ENCODE data around the gene STMP1. TPM values are rescaled to one million over a fixed set of nuclear protein-coding genes. Genes with fewer than 3 reads are reported as not detected.

Gene STMP1
- total and polyA plus RNA-seq, 2 of the 13 experiments (the other 11 are each of a cell fraction or from before 2014, with no cell fraction given), result 7.2 to 16.2 TPM

- TSS peak; percentile 48 for BruUV-seq (replicated peaks)
- POLR2A ChIA-PET, result no interaction called here
- TF ChIP-seq GMEB1 (CRISPR knock-in tag; IDR thresholded peaks at IDR 0.05; ENCODE audit: borderline replicate concordance) (no peak), MAFK (conservative IDR thresholded peaks at IDR 0.05 in 1 of 2, IDR thresholded peaks at IDR 0.05 in 1 of 2; ENCODE audit: low read length in 2 of 2) (0 out of 4 replicates have a peak, but pooled peaks of 1 of the 2 experiments have one; percentile 22)
- in situ Hi-C loops (cut with HindIII; ENCODE audit: extremely low pct_ligation_motif_present, low pct_unique_long_range_greater_than_20kb) (no loop called here), intact Hi-C loops (cut with micrococcal nuclease; ENCODE audit: unreplicated experiment) (no loop called here)
- H3K9me3 ChIP-seq (ENCODE audit: low read length), result no peaks in the 10 kb centered on the region
- ATAC-seq (peak; percentile 46; the same call in 2 of the 3 replicates), DNase-seq (ENCODE audit: low spot score) (no peak), FAIRE-seq (no peak)
- no peak overlapping the region for H3K4me2 ChIP-seq (ENCODE audit: low read depth, low read length)
- no peaks in the 10 kb centered on the region for H3K79me2 ChIP-seq (ENCODE audit: insufficient read depth, low read length)
- H3K4me3 ChIP-seq (replicated peaks in 1 of 3; ENCODE audit: insufficient read depth in 1 of 3, low read depth in 2 of 3, low read length in 3 of 3), result no peak overlapping the region
- no peak overlapping the region for H3K27ac ChIP-seq (ENCODE audit: extremely low read length, insufficient read depth, low read length)
- no peaks in the 10 kb centered on the region for H3K27me3 ChIP-seq (ENCODE audit: control insufficient read depth in 1 of 2, insufficient read depth in 2 of 2, low read length in 2 of 2)
- H2AFZ ChIP-seq (ENCODE audit: low read length), result no peak overlapping the region
- H3K9ac ChIP-seq (ENCODE audit: insufficient read depth, low read depth, low read length), result no peak overlapping the region
- H3K36me3 ChIP-seq (replicated peaks in 1 of 2; ENCODE audit: control insufficient read depth in 1 of 2, insufficient read depth in 2 of 2, low read length in 2 of 2), result peaks cover 5 to 24% of the 10 kb centered on the region in 2 experiments; a peak in 3 of 5 replicates
- H3K4me1 ChIP-seq (ENCODE audit: insufficient read depth, low read length), result no peaks in the 10 kb centered on the region
- no peaks in the 10 kb centered on the region for H4K20me1 ChIP-seq (ENCODE audit: insufficient read depth, low read length)
- 94% methylated on average over 14 of the region's 15 CpGs for WGBS (ENCODE audit: low lambda C conversion rate)
- CTCF ChIA-PET (ENCODE audit: low intra/inter-chr PET ratio, low total read pairs), result no interaction called here
These were observed 11.3 kb upstream of the STMP1 start for GRCh38 chr7:135650831-135651573.

- Histone ChIP-seq H3K4me3 (replicated peaks in 1 of 3; ENCODE audit: insufficient read depth in 1 of 3, low read depth in 2 of 3, low read length in 3 of 3) (no peak overlapping the region), H3K4me1 (ENCODE audit: insufficient read depth, low read length) (no peaks in the 10 kb centered on the region), H3K79me2 (ENCODE audit: insufficient read depth, low read length) (no peaks in the 10 kb centered on the region), H3K27ac (ENCODE audit: extremely low read length, insufficient read depth, low read length) (no peak overlapping the region), H3K36me3 (replicated peaks in 1 of 2; ENCODE audit: control insufficient read depth in 1 of 2, insufficient read depth in 2 of 2, low read length in 2 of 2) (no peaks in the 10 kb centered on the region), H3K4me2 (ENCODE audit: low read depth, low read length) (no peak overlapping the region), H4K20me1 (ENCODE audit: insufficient read depth, low read length) (no peaks in the 10 kb centered on the region), H2AFZ (ENCODE audit: low read length) (no peak overlapping the region), H3K27me3 (ENCODE audit: control insufficient read depth in 1 of 2, insufficient read depth in 2 of 2, low read length in 2 of 2) (no peaks in the 10 kb centered on the region), H3K9ac (ENCODE audit: insufficient read depth, low read depth, low read length) (no peak overlapping the region), H3K9me3 (ENCODE audit: low read length) (no peaks in the 10 kb centered on the region)
- BruUV-seq (replicated peaks), result no TSS peak
- intact Hi-C loops (cut with micrococcal nuclease; ENCODE audit: unreplicated experiment) (no loop called here), in situ Hi-C loops (cut with HindIII; ENCODE audit: extremely low pct_ligation_motif_present, low pct_unique_long_range_greater_than_20kb) (no loop called here)
- FAIRE-seq, result no peak
- no peak for ATAC-seq
- ChIA-PET CTCF (ENCODE audit: low intra/inter-chr PET ratio, low total read pairs) (no interaction called here), POLR2A (no interaction called here)
- no peak for DNase-seq (ENCODE audit: low spot score)
- TF ChIP-seq PAXIP1 (CRISPR knock-in tag; conservative IDR thresholded peaks at IDR 0.05) (no peak), ZNF382 (CRISPR knock-in tag; IDR thresholded peaks at IDR 0.05; ENCODE audit: borderline replicate concordance) (no peak), POLR2AphosphoS5 (IDR thresholded peaks at IDR 0.05; ENCODE audit: low read depth, low read length) (no peak), ZNF589 (CRISPR knock-in tag; conservative IDR thresholded peaks at IDR 0.05) (no peak), HNRNPK (IDR thresholded peaks at IDR 0.05; ENCODE audit: low read depth, low read length, poor library complexity, severe bottlenecking) (no peak)
- whole genome bisulfite sequencing (ENCODE audit: low lambda C conversion rate), result 93% methylated on average over 12 of the region's 12 CpGs
These were observed 8.8 kb upstream of the STMP1 start for GRCh38 chr7:135653340-135654080.

Data from HepG2 (cell line).